Stimulated activated CD4-positive, alpha-beta T cell treated with anti-CD3 and anti-CD28 coated beads, Interleukin-12 subunit alpha, Interleukin-12 subunit beta, amount 100 ng/mL, for 24 hours (primary cell): Measurements from ENCODE around the gene UNC93B1.
"Not testable (repeated sequence)": the region's sequence is repeated elsewhere in the genome, so short reads cannot be mapped to it uniquely, and the experiment has no call there.

Experiments used
- DNase-seq, 2 experiments: peaks; one replicate each; pipeline ENCODE4 v3.0.0-alpha.2; 2020; ENCODE audit warnings: low read depth in 2 of 2

UNC93B1 gene

DNA sequence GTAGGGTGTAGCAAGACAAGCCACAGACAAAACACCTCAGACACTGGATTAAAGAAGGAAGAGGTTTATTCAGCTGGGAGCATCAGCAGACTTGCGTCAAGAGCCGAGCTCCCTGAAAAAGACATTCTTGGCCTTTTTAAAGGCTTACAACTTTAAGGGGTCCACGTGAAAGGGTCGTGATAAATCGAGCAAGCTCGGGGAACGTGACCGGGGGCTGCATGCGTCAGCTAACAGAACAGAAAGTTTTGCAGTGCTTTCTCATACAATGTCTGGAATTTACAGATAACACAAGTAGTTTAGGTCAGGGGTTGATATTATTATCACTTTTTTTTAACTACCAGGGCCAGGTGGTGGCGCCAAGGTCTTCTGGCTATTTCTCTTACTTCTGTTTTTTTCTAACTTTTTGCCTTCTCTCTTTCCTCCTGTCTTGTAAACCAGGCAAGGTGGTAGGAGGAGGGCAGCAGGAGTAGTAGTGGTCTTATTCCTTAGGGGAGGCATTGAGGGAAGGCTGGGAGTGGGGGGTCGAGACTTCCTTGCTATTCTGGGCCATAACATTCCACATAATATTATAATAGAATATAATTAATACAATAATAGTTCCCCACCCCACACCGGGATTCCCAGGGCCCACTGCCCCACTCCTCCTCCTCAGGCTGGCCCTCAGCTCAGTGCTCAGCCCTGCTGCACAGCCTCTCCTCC lies 5.6 kb upstream of the UNC93B1 start:
- DNase-seq: no peak

- DNase-seq: no peak
These were observed 4.8 kb upstream of the UNC93B1 start for GRCh38 chr11:68008381-68009337.

DNA sequence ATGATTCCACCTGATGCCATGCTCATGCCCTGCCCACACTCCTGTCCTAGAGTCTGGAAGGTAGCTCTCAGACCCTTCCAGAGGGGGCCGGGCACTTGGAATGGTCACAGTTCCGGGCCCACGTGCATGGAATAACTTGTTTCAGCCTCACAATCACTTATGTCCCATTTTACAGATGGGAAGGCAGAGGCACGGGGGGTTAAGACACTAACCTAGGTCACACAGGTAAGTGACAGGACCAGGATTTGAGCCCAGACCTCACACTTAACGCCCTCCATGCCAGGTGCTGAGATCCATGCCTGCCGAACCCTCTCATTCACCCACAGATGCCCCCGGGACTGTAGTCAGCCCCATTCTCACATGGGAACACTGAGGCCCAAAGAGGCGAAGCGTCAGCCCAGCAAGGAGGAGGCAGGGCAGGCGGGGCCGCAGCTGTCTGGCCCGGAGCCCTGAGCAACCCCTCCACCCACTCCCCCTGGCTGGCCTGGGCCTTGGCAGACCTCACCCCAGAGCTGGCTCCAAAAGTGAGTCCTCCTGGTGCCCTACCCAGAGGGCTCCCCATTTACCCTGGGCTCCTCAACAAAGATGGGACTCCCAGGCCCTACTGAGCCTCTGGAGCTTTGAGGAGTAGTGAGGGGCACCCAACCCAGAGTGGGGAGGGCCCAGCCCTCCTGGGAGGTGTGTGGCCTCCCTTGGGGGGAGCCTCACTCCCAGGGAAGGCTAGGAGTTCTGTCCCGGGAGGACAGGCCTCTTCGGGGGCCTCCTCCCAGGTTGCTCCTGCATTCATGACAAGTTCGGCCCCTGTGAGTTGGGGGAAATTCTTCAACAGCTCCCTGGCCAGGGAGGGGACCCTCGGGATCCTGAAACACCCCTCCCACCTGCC lies 3.8 kb upstream of the UNC93B1 start:
- DNase-seq: no peak

DNA sequence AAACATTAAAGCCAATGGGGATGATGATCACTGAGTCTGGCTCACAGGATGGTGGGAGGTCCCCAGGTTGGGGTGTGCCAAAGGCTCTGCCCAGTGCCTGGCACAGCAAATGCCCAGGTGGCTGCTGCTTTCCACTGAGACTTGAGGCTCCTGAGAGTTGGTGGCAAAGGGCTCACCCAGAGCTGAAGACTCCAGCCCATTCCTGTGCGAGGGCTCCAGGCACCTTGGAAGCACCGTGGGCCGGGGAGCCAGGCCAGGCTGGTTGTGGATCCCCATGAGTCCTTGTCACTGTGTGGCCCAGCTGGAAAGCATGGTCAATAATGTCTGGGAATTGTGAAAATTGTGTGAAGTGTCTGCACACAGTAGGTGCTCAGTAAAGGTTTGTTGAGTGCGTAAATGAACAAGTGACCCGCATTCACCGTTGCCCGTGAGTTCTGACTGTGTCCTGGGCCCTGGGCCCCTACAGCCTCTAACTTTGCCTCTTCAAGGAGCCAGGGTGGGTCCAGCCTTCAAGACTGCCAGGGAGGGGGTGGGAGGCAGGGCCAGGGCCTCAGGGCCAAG lies 2.8 kb upstream of the UNC93B1 start:
- DNase-seq: no peak

GRCh38 chr11:68004551-68005335 lies 846 bp upstream of the UNC93B1 start:
- DNase-seq: no peak

DNA sequence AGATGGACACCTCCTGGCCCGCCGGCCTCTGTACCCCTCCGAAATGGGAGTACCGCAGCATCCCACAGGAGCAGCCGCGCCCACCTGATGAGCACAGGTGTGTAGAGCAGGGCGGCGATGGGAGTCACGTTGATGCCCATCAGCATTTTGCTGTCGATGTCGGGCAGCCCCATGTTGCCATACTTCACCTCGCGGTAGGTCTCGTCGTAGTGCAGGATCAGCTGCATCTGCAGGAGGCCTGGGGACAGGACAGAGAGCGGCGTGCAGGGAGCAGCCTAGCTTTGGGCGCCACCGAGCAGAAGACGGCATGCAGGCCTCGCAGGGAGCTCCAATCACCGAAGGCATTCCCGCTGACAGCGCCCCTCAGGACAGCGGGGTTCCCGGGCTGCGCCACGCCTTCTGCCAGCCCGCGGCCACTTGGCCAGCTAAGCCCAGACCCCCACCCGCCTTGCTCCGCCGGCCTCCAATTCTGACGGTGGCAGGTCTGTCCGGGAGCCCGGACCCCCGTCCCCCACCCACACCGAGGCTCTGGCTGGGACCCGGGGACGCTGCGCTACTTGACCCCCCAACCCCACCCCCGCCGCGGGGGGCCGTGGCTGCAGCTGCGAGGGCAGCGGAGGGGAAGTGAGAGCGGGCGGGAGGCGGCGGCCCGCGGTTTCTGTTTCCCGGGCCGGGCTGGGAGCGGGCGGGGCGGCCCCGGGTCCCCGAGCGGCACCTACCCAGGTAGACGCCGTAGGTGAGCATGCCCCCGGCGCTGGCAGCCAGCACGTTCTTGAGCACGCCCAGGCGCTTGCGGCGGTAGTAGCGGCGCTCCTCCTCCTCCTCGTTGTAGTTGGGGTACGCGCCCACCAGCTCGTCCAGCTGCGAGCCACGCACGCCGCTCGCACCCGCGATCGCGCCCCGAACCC lies 705 bp downstream of the UNC93B1 start:
- peak in 1 of 2 experiments; percentile 29 for DNase-seq

GRCh38 chr11:68002575-68002937 lies 1.3 kb downstream of the UNC93B1 start:
- DNase-seq: no peak

DNA sequence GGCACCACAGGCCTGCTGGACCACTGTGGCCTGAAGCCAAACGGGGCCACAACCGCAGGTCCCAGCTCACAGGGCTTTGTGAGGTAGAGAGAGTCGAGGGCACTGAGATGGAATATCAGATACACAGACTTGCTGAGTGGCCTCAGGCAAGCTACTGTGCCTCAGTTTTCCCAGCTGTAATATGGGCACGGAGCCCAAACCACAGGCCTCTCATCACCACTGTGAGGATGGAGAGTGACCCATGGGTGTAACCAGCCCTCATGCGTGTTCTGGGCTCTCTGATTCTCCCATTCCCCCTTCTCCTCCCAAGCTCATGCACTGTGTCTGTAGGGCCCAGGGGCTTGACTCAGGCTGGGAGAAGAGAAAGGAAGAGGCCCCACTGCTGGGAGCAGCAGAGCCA lies 4.2 kb downstream of the UNC93B1 start:
- no peak for DNase-seq

DNA sequence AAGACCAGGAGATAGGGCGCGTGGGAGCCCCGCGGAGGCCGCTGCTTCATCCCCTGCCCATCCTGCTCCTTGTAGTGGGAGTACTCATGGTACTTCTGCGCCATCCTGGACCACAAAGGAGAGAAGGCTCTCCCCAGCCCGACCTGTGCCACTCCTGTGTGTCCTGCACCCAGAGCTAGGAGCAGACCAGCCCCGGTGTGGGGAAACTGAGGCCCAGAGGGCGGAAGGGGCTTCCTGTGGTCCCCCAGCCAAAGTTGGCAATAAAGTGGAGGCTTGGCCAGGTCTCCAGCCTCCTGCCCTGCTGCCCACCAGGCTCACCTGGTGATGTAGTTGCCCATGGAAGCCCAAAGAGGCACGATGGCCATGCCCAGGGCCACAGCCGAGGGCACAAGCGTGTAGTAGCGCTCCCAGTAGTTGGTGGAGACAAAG lies 4.7 kb downstream of the UNC93B1 start:
- no peak for DNase-seq

- no peak for DNase-seq
These were observed 5.5 kb downstream of the UNC93B1 start for GRCh38 chr11:67998150-67999045.

DNA sequence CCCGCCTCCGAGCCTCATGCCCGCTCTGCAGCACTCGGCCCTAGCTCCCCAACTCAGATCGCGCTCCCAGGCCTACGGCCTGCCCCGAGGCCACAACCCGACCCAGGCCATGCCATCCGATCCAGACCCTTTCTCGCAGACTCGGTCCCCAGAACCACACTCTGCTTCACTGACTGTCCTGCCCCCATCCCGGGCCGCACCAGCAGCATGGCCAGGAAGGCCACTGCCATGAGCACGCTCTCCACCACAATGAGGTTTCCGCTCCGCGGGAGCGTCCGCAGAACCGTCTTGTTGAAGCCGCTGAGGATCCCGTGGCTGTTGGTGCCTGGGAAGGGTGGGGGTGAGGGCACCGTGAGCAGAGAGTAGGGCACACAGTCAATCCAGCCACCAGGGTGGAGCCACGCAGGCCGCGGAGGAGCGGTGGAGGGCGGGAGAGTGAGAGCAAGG lies 6.4 kb downstream of the UNC93B1 start:
- DNase-seq: no peak

DNA sequence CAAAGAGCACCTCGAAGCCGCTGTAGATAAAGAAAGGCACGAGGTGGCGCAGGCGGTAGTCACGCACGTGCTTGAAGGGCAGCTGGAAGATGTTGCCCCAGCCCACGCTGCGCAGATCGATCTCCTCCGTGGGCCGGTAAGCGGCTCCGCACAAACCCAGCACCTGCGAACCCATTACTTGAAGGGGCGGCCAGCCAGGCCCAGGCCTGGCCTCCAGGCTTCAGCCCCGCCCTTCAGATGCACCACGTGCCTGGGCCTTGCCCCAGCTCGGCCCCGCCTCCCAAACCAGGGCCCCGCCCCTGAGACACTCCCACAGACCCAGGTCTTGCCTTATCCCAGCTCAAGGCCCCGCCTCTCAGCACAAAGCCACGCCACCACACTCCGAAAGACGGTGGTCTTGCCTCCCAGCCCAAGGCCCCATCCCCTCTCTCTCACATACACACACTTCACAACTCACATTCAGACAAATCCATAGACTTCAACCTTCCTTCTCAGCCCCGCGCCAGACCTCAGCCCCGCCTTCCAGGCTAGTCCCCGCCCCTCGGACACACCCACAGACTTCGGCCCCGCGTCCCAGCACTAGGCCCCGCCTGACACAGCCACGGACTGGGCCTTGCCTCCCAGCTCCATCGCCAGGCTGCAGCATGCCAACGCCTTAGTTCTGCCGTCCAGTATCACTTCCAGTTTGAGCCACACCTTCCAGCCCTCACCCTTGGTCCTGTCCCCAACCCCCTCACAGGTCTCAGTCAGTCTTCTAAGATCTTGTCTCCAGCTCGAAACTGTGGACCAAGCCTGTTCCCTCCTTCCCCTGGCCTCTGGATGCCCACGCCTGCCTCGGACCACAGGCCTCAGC lies 7.0 kb downstream of the UNC93B1 start:
- peak in 1 of 2 experiments; percentile 44 for DNase-seq

- DNase-seq: no peak
These were observed 7.8 kb downstream of the UNC93B1 start for GRCh38 chr11:67996051-67996450.

GRCh38 chr11:67995579-67995978 lies 8.3 kb downstream of the UNC93B1 start:
- DNase-seq: not testable (repeated sequence)

- DNase-seq: not testable (repeated sequence)
These were observed 8.8 kb downstream of the UNC93B1 start for GRCh38 chr11:67995129-67995528.

DNA sequence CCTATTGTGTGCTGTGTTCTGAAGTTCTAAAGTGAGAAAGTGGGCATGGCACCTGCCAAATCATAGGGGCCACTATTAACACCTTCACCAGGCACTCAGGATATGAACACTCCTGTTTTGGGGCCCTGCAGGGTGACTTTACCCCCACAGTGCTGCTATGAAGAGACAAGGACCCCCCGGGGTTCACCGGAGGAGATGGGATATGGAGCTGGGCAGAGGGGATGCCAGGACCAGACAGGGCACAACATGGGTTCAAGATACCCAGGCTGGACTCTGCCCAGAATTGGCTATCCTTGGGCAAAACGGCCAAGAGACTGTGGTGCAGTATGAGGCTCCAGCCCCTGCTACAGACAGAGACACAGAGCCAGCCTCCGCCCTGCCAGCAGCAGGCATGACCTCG lies 9.5 kb downstream of the UNC93B1 start:
- DNase-seq: not testable (repeated sequence)

DNA sequence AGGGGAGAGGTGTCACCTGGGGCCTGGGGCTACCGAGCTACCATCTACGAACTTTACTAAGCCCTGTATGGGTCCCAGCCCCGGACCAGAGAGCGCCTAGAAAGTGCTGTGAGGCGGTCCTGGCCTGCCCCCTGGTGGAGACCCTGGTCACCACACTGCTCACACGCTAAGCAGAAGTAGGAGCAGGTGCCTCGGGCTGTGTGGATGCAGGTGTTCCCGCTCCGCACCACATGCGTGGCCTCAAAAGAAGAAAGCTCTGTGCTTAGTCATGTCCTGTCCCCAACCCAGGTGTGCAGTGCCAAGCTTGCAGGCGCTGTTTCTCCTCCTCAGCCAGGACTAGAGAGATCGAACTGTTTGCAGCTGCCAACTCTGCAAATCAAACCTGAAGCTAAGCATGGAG lies 10.1 kb downstream of the UNC93B1 start:
- peak in 1 of 2 experiments; percentile 23 for DNase-seq
